GM12878 (cell line): ENCODE results near the gene SEMA3A. TPM values are rescaled to one million over a fixed set of nuclear protein-coding genes. Genes with fewer than 3 reads are reported as not detected.

Source experiments
- ATAC-seq: fragments of 200-7000 bp; cut with Tn5 transposase; 3 replicates; pipeline ENCODE4 v1.9.1; 2020; ENCODE audit warnings: mild to moderate bottlenecking, moderate library complexity
- BruUV-seq: library from RNA; stranded (reverse); fragments of 400-500 nt; replicated peaks from 2 replicates; lab custom pipeline; 2021; lab: Mats Ljungman, UMichigan
- CTCF ChIA-PET: fragments of 300-600 bp; sonication (Branson Sonifier 250); formaldehyde crosslinking; extraction: SDS; loops from one replicate; lab custom pipeline; 2021; ENCODE audit warnings: inconsistent platforms; lab: Yijun Ruan, JAX
- POLR2A ChIA-PET: fragments of 350-600 bp; formaldehyde crosslinking; extraction: SDS; loops from one replicate; lab custom pipeline; 2021; ENCODE audit warnings: inconsistent platforms; lab: Charles Lee
- RAD21 ChIA-PET: fragments of 300-600 bp; sonication (Branson Sonifier 250); formaldehyde crosslinking; loops from one replicate; lab custom pipeline; 2023; ENCODE audit warnings: antibody characterized with exemption; ENCODE audit not compliant: unreplicated experiment; lab: Charles Lee
- SMC1A ChIA-PET: fragments of 300-600 bp; sonication (Branson Sonifier 250); formaldehyde crosslinking; loops from one replicate; lab custom pipeline; 2023; ENCODE audit not compliant: unreplicated experiment, uncharacterized antibody; lab: Charles Lee
- DNase-seq: peaks from one replicate; pipeline ENCODE4 v3.0.0-alpha.2; 2011; ENCODE audit warnings: low read depth, low spot score
- FAIRE-seq: peaks from 3 replicates; lab custom pipeline; 2011; peaks lifted over from hg19 to GRCh38; lab: Jason Lieb, UNC
- H2AFZ ChIP-seq: 2 replicates; pipeline ENCODE4 v1.6.0; 2011; ENCODE audit warnings: low read depth, low read length, control low read depth; ENCODE audit not compliant: control insufficient read depth
- H3K27ac ChIP-seq: 2 replicates; pipeline ENCODE4 v1.5.1; 2011; ENCODE audit warnings: control low read depth; ENCODE audit not compliant: control insufficient read depth, insufficient read depth
- H3K27me3 ChIP-seq, 2 experiments: replicated peaks in 1 of 2; 2 replicates each; pipeline versions ENCODE4 v1.6.0 to v1.6.1; 2011; ENCODE audit warnings: low read length in 1 of 2; ENCODE audit not compliant: control insufficient read depth in 2 of 2, insufficient read depth in 2 of 2
- H3K36me3 ChIP-seq, 2 experiments: 2 replicates each; pipeline ENCODE4 v1.5.1; 2011; ENCODE audit warnings: low read length in 1 of 2; ENCODE audit not compliant: control insufficient read depth in 2 of 2, insufficient read depth in 2 of 2
- H3K4me1 ChIP-seq: 2 replicates; pipeline ENCODE4 v1.6.1; 2011; ENCODE audit warnings: mild to moderate bottlenecking, low read length, moderate library complexity, mixed read lengths; ENCODE audit not compliant: control insufficient read depth, insufficient read depth
- H3K4me2 ChIP-seq: 2 replicates; pipeline ENCODE4 v1.6.0; 2011; ENCODE audit warnings: control low read depth; ENCODE audit not compliant: control insufficient read depth, insufficient read depth
- H3K4me3 ChIP-seq: fragments of 200-600 bp; sonication (generic); 2 replicates; pipeline ENCODE4 v1.5.1; 2016
- H3K79me2 ChIP-seq: 2 replicates; pipeline ENCODE4 v1.6.0; 2011; ENCODE audit warnings: low read length; ENCODE audit not compliant: control insufficient read depth, insufficient read depth
- H3K9ac ChIP-seq: 2 replicates; pipeline ENCODE4 v1.8.0; 2011; ENCODE audit warnings: low read length, control low read depth, mixed read lengths; ENCODE audit not compliant: control insufficient read depth, insufficient read depth
- H3K9me3 ChIP-seq: replicated peaks from 3 replicates; pipeline ENCODE4 v1.5.1; 2011; ENCODE audit warnings: mild to moderate bottlenecking, low read length; ENCODE audit not compliant: control insufficient read depth, insufficient read depth
- H4K20me1 ChIP-seq: 2 replicates; pipeline ENCODE4 v1.6.0; 2011; ENCODE audit not compliant: control insufficient read depth, insufficient read depth
- RBBP5 ChIP-seq: fragments of 200-600 bp; sonication (generic); conservative IDR thresholded peaks from 2 replicates; pipeline ENCODE4 v1.6.1; 2016
- TARDBP ChIP-seq: IDR thresholded peaks from 2 replicates; pipeline ENCODE4 v1.6.1; 2016; ENCODE audit warnings: borderline replicate concordance
- ZNF207 ChIP-seq: fragments of 450-650 bp; IDR thresholded peaks from 2 replicates; pipeline ENCODE4 v1.6.1; 2014; ENCODE audit warnings: antibody characterized with exemption, mild to moderate bottlenecking, borderline replicate concordance
- ZZZ3 ChIP-seq: IDR thresholded peaks from 2 replicates; pipeline ENCODE4 v1.6.1; 2011; ENCODE audit warnings: low read depth; ENCODE audit not compliant: control insufficient read depth, insufficient read length
- WGBS: methylation state at CpG from one replicate; pipeline ENCODE4 v1.1.6; 2016; ENCODE audit warnings: low lambda C conversion rate; ENCODE audit not compliant: insufficient replicate concordance, insufficient coverage; ENCODE audit errors: missing lambda C conversion rate; 5-methylcytosine and 5-hydroxymethylcytosine counted together
- in situ Hi-C: fragments of 300-500 bp; cut with MboI; formaldehyde crosslinking; loops from 9 replicates; pipeline ENCODE4 v1.14.3; 2018; ENCODE audit warnings: mixed read lengths
- intact Hi-C: fragments of 100-400 bp; cut with micrococcal nuclease; formaldehyde crosslinking; loops from one replicate; pipeline ENCODE4 v1.14.2; 2022; ENCODE audit not compliant: unreplicated experiment
- polyA plus RNA-seq, 11 experiments: library from polyadenylated mRNA; depleted of rRNA in 4 of 11; unstranded in 6 of 11; stranded (reverse) in 5 of 11; fragments of >200 nt; fragmentation: Nextera tagmentation in 4 of 11; fragmentation: Illumina TruSeq in 1 of 11; extraction: Ambion mirVana in 4 of 11; extraction: Trizol in 1 of 11; gene quantifications; 1 replicate in 1 of 11; 2 replicates in 10 of 11; pipeline versions ENCODE4 v1.2.1 to v1.2.3, GENCODE V29; 2011 to 2016; ENCODE audit warnings: inconsistent platforms in 2 of 11, missing spikeins in 2 of 11, low read depth in 1 of 11
- total RNA-seq, 4 experiments: library from RNA; depleted of rRNA in 3 of 4; stranded (reverse); fragments of >200 nt in 3 of 4; fragmentation: Illumina TruSeq in 1 of 4; extraction: Trizol in 1 of 4; gene quantifications; 2 replicates each; pipeline versions ENCODE4 v1.2.1 to v1.2.3, GENCODE V29; 2013 to 2021
- TF ChIP-seq, protein P1 (sequence below): IDR thresholded peaks from 2 replicates; pipeline ENCODE4 v1.6.1; 2012; ENCODE audit warnings: low read depth, low read length, improper control_type of control experiment
- TF ChIP-seq, protein P2 (sequence below): IDR thresholded peaks from 2 replicates; pipeline ENCODE4 v1.6.1; 2012; ENCODE audit warnings: mild to moderate bottlenecking, low read depth, low read length
- TF ChIP-seq, protein P3 (sequence below): IDR thresholded peaks from 2 replicates; pipeline ENCODE4 v1.6.1; 2011; ENCODE audit warnings: mild to moderate bottlenecking, low read depth, low read length, moderate library complexity; ENCODE audit not compliant: insufficient replicate concordance

The SEMA3A gene
- total and polyA plus RNA-seq, 10 of the 15 experiments (the other 5 are each of a cell fraction or from before 2014, with no cell fraction given) = 0.01 to 3.3 (median 0.24) TPM

DNA sequence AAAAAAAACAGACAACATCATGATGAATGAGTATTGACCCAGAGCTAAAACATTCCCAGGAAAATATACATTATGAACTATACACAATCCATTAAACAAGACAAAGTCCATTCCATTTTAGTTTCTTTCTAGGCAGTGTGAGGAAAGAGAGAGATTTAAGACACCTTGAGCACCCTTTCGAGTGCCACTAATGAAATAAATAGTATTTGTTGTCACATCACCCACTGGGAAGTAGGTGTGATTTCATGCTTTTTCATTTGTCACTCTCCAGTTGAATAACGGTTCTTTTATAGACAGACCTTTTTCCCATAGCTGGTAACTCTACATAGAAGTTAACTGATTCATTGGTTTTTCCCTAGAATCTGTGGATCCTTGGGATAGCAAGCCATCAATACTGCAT lies 29.9 kb upstream of the SEMA3A start:
- TF ChIP-seq ZNF207 (no peak), TARDBP (no peak), ZZZ3 (no peak), RBBP5 (no peak)
- TF ChIP-seq, protein P1, sequence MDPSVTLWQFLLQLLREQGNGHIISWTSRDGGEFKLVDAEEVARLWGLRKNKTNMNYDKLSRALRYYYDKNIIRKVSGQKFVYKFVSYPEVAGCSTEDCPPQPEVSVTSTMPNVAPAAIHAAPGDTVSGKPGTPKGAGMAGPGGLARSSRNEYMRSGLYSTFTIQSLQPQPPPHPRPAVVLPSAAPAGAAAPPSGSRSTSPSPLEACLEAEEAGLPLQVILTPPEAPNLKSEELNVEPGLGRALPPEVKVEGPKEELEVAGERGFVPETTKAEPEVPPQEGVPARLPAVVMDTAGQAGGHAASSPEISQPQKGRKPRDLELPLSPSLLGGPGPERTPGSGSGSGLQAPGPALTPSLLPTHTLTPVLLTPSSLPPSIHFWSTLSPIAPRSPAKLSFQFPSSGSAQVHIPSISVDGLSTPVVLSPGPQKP = no peak
- TF ChIP-seq, protein P2, sequence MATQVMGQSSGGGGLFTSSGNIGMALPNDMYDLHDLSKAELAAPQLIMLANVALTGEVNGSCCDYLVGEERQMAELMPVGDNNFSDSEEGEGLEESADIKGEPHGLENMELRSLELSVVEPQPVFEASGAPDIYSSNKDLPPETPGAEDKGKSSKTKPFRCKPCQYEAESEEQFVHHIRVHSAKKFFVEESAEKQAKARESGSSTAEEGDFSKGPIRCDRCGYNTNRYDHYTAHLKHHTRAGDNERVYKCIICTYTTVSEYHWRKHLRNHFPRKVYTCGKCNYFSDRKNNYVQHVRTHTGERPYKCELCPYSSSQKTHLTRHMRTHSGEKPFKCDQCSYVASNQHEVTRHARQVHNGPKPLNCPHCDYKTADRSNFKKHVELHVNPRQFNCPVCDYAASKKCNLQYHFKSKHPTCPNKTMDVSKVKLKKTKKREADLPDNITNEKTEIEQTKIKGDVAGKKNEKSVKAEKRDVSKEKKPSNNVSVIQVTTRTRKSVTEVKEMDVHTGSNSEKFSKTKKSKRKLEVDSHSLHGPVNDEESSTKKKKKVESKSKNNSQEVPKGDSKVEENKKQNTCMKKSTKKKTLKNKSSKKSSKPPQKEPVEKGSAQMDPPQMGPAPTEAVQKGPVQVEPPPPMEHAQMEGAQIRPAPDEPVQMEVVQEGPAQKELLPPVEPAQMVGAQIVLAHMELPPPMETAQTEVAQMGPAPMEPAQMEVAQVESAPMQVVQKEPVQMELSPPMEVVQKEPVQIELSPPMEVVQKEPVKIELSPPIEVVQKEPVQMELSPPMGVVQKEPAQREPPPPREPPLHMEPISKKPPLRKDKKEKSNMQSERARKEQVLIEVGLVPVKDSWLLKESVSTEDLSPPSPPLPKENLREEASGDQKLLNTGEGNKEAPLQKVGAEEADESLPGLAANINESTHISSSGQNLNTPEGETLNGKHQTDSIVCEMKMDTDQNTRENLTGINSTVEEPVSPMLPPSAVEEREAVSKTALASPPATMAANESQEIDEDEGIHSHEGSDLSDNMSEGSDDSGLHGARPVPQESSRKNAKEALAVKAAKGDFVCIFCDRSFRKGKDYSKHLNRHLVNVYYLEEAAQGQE = no peak
- TF ChIP-seq, protein P3, sequence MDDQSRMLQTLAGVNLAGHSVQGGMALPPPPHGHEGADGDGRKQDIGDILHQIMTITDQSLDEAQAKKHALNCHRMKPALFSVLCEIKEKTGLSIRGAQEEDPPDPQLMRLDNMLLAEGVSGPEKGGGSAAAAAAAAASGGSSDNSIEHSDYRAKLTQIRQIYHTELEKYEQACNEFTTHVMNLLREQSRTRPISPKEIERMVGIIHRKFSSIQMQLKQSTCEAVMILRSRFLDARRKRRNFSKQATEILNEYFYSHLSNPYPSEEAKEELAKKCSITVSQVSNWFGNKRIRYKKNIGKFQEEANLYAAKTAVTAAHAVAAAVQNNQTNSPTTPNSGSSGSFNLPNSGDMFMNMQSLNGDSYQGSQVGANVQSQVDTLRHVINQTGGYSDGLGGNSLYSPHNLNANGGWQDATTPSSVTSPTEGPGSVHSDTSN = no peak
- TF ChIP-seq, all 136 proteins: peak for 0
- no peaks in the 10 kb centered on the region for H4K20me1 ChIP-seq
- FAIRE-seq (no peak), ATAC-seq (no peak), DNase-seq (no peak)
- ChIA-PET POLR2A (no interaction called here), CTCF (no interaction called here), SMC1A (no interaction called here), RAD21 (no interaction called here)
- H3K79me2 ChIP-seq = no peaks in the 10 kb centered on the region
- no peak overlapping the region for H3K4me2 ChIP-seq
- no peak overlapping the region for H3K9ac ChIP-seq
- H3K27ac ChIP-seq = no peak overlapping the region
- in situ Hi-C loops = no loop called here
- no peaks in the 10 kb centered on the region for H3K4me1 ChIP-seq
- H3K27me3 ChIP-seq = no peaks in the 10 kb centered on the region
- 15% methylated on average over 2 of the region's 2 CpGs for WGBS
- BruUV-seq = no TSS peak
- no peaks in the 10 kb centered on the region for H3K9me3 ChIP-seq
- intact Hi-C loops = no loop called here
- H2AFZ ChIP-seq = no peak overlapping the region
- no peaks in the 10 kb centered on the region for H3K36me3 ChIP-seq
- H3K4me3 ChIP-seq = no peak overlapping the region
